A549 (cell line): ENCODE results near the gene MEPCE. TPM values are rescaled to one million over a fixed set of nuclear protein-coding genes. Genes with fewer than 3 reads are reported as not detected.
"Not testable (repeated sequence)": the region's sequence is repeated elsewhere in the genome, so short reads cannot be mapped to it uniquely, and the experiment has no call there.

Experiments used
- ATAC-seq, 2 experiments: fragments of 200-7000 bp in 1 of 2; fragments of >200 bp in 1 of 2; cut with Nextera tagmentation in 1 of 2; cut with Tn5 transposase in 1 of 2; 3 replicates each; pipeline versions ENCODE4 v1.8.0 to v1.9.1; 2018 to 2020; ENCODE audit warnings: mild to moderate bottlenecking in 1 of 2, moderate library complexity in 1 of 2
- CTCF ChIA-PET: fragments of 300-600 bp; sonication (Branson Sonifier 250); formaldehyde crosslinking; extraction: SDS; loops from one replicate; lab custom pipeline; 2021; ENCODE audit warnings: antibody characterized with exemption, inconsistent platforms; lab: Yijun Ruan, JAX
- POLR2A ChIA-PET: fragments of 350-600 bp; formaldehyde crosslinking; extraction: SDS; loops from one replicate; lab custom pipeline; 2021; ENCODE audit warnings: antibody characterized with exemption, inconsistent platforms; lab: Yijun Ruan, JAX
- DNase-seq, 2 experiments: peaks; one replicate each; pipeline versions ENCODE4 v3.0.0 to v3.0.0-alpha.2; 2011 to 2016; ENCODE audit warnings: low read depth in 1 of 2, low spot score in 1 of 2
- FAIRE-seq: peaks from 2 replicates; lab custom pipeline; 2011; peaks lifted over from hg19 to GRCh38; lab: Jason Lieb, UNC
- H3K27ac ChIP-seq, 2 experiments: fragments of >200 bp; sonication (Bioruptor Twin); formaldehyde crosslinking; 3 replicates each; pipeline ENCODE4 v1.5.1; 2016 to 2017
- H3K4me1 ChIP-seq: fragments of >200 bp; sonication (Bioruptor Twin); formaldehyde crosslinking; 3 replicates; pipeline ENCODE4 v1.6.1; 2016
- H3K4me2 ChIP-seq: fragments of >200 bp; sonication (Bioruptor Twin); formaldehyde crosslinking; 3 replicates; pipeline ENCODE4 v1.6.1; 2016
- H3K4me3 ChIP-seq: fragments of >200 bp; sonication (Bioruptor Twin); formaldehyde crosslinking; 3 replicates; pipeline ENCODE4 v1.5.1; 2016
- H3K9me3 ChIP-seq: fragments of >200 bp; sonication (Bioruptor Twin); formaldehyde crosslinking; 3 replicates; pipeline ENCODE4 v1.6.1; 2016
- CBX2 ChIP-seq: fragments of 200-600 bp; sonication (generic); IDR thresholded peaks from 2 replicates; pipeline ENCODE4 v1.6.1; 2016; ENCODE audit warnings: low read depth, mild to moderate bottlenecking, borderline replicate concordance
- CEBPB ChIP-seq, 2 experiments: fragments of >200 bp in 1 of 2; sonication (Bioruptor Twin) in 1 of 2; formaldehyde crosslinking in 1 of 2; IDR thresholded peaks; 2 replicates each; pipeline ENCODE4 v1.6.1; 2012 to 2016
- CHD2 ChIP-seq: fragments of 150-350 bp; IDR thresholded peaks from 2 replicates; pipeline ENCODE4 v1.6.1; 2014; ENCODE audit warnings: low read length; ENCODE audit not compliant: partially characterized antibody
- EP300 ChIP-seq, 2 experiments: fragments of >200 bp; sonication (Bioruptor Twin); formaldehyde crosslinking; IDR thresholded peaks; 2 replicates in 1 of 2; 3 replicates in 1 of 2; pipeline ENCODE4 v1.6.1; 2016 to 2017
- ESRRA ChIP-seq: fragments of 150-350 bp; IDR thresholded peaks from 2 replicates; pipeline ENCODE4 v1.6.1; 2014; ENCODE audit warnings: mild to moderate bottlenecking, low read length, borderline replicate concordance
- FOSB ChIP-seq: fragments of 250-450 bp; sonication (Bioruptor Pico); IDR thresholded peaks from 2 replicates; pipeline ENCODE4 v1.5.0; 2020; ENCODE audit warnings: mild to moderate bottlenecking, moderate library complexity
- GATA3 ChIP-seq: IDR thresholded peaks from 2 replicates; pipeline ENCODE4 v1.6.1; 2012; ENCODE audit warnings: borderline replicate concordance
- HDAC2 ChIP-seq: fragments of 200-600 bp; sonication (generic); IDR thresholded peaks from 2 replicates; pipeline ENCODE4 v1.6.1; 2016
- HEYL ChIP-seq: fragments of 250-450 bp; sonication (Bioruptor Pico); IDR thresholded peaks from 2 replicates; pipeline ENCODE4 v1.8.0; 2021; ENCODE audit warnings: mild to moderate bottlenecking, moderate library complexity
- MAZ ChIP-seq: fragments of 150-350 bp; IDR thresholded peaks from 2 replicates; pipeline ENCODE4 v1.6.1; 2014; ENCODE audit warnings: antibody characterized with exemption, low read depth, low read length, borderline replicate concordance
- NPAS2 ChIP-seq: fragments of 250-450 bp; sonication (Bioruptor Pico); IDR thresholded peaks from 2 replicates; pipeline ENCODE4 v1.8.0; 2022; ENCODE audit warnings: mild to moderate bottlenecking, moderate library complexity, borderline replicate concordance
- RCOR1 ChIP-seq: fragments of 150-350 bp; IDR thresholded peaks from 2 replicates; pipeline ENCODE4 v1.6.1; 2014; ENCODE audit warnings: antibody characterized with exemption, low read length, low read depth
- RNF2 ChIP-seq: fragments of 200-600 bp; sonication (generic); IDR thresholded peaks from 2 replicates; pipeline ENCODE4 v1.6.1; 2016; ENCODE audit warnings: low read depth, mild to moderate bottlenecking, antibody characterized with exemption, moderate library complexity, borderline replicate concordance
- SMC3 ChIP-seq: fragments of >200 bp; sonication (Bioruptor Twin); formaldehyde crosslinking; IDR thresholded peaks from 3 replicates; pipeline ENCODE4 v1.6.1; 2018; ENCODE audit warnings: inconsistent platforms
- TFCP2L1 ChIP-seq: fragments of 250-450 bp; sonication (Bioruptor Pico); IDR thresholded peaks from 2 replicates; pipeline ENCODE4 v1.5.0; 2021; ENCODE audit warnings: mild to moderate bottlenecking
- TP53 ChIP-seq: fragments of 250-450 bp; sonication (Bioruptor Pico); IDR thresholded peaks from 2 replicates; pipeline ENCODE4 v1.5.0; 2021; ENCODE audit warnings: mild to moderate bottlenecking, moderate library complexity
- ZFP36 ChIP-seq: fragments of 450-650 bp; IDR thresholded peaks from 2 replicates; pipeline ENCODE4 v1.6.1; 2014; ENCODE audit warnings: borderline replicate concordance; ENCODE audit not compliant: partially characterized antibody
- ZNF302 ChIP-seq: fragments of 250-450 bp; sonication (Bioruptor Pico); IDR thresholded peaks from 2 replicates; pipeline ENCODE4 v1.9.0; 2021; ENCODE audit warnings: inconsistent platforms, mild to moderate bottlenecking, moderate library complexity
- WGBS: methylation state at CpG from one replicate; pipeline ENCODE4 v1.1.6; 2017; ENCODE audit errors: missing lambda C conversion rate; 5-methylcytosine and 5-hydroxymethylcytosine counted together
- polyA plus RNA-seq, 4 experiments: library from polyadenylated mRNA; depleted of rRNA in 3 of 4; stranded (reverse); fragments of >200 nt; fragmentation: RNase III in 1 of 4; extraction: RNeasy Plus Mini Kit Qiagen cat#74134 plus additional on column Dnase treatment in 1 of 4; gene quantifications; 2 replicates in 3 of 4; 3 replicates in 1 of 4; pipeline ENCODE4 v1.2.3, GENCODE V29; 2011 to 2017
- TF ChIP-seq, protein P1 (sequence below): IDR thresholded peaks from 2 replicates; pipeline ENCODE4 v1.6.1; 2012; ENCODE audit warnings: low read depth, borderline replicate concordance
- TF ChIP-seq, protein P2 (sequence below): fragments of >200 bp; sonication (Bioruptor Twin); formaldehyde crosslinking; IDR thresholded peaks from 3 replicates; pipeline ENCODE4 v1.5.1; 2016
- TF ChIP-seq, protein P3 (sequence below): fragments of 450-650 bp; IDR thresholded peaks from 2 replicates; pipeline ENCODE4 v1.6.1; 2014; ENCODE audit warnings: antibody characterized with exemption
- TF ChIP-seq, protein P4 (sequence below): fragments of 250-450 bp; sonication (Bioruptor Pico); IDR thresholded peaks from 2 replicates; pipeline ENCODE4 v1.5.0; 2020; ENCODE audit warnings: low read depth, mild to moderate bottlenecking, moderate library complexity
- TF ChIP-seq, protein P5 (sequence below): fragments of 250-450 bp; sonication (Bioruptor Pico); IDR thresholded peaks from 2 replicates; pipeline ENCODE4 v1.5.0; 2021; ENCODE audit warnings: mild to moderate bottlenecking, moderate library complexity, borderline replicate concordance

The MEPCE gene
- polyA plus RNA-seq, 2 of the 4 experiments (the other 2 are of a cell fraction) = 10.0 to 38.4 TPM

DNA sequence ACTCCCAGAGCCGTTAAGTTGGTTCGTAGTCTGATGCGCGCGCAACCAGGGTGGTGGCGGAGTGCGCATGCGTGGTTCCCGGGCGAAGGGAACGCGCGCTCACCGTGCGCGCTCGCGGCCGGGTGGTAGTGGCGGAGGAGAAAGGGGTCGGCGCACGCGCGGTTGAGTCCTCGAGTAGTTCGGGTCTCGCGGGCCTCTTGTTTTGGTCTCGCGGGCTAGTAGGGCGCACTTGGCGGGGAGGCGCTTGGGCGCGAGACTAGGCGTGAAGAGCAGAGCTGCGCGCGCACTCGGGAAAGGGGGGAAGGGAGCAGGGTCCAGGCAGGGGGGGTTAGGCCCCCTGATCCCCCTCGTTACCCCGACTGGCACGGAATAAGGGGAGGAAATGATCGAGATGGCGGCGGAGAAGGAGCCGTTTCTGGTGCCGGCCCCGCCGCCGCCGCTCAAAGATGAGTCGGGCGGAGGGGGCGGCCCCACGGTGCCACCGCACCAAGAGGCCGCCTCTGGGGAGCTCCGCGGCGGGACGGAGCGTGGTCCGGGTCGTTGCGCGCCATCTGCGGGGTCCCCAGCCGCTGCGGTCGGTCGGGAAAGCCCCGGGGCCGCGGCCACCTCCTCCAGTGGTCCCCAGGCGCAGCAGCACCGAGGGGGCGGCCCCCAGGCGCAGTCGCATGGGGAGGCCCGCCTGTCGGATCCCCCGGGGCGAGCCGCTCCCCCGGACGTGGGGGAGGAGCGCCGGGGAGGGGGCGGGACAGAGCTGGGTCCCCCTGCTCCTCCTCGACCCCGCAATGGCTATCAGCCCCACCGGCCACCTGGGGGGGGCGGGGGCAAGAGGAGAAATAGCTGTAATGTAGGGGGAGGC, at the start of gene MEPCE (continued):
- TF ChIP-seq, protein P1, sequence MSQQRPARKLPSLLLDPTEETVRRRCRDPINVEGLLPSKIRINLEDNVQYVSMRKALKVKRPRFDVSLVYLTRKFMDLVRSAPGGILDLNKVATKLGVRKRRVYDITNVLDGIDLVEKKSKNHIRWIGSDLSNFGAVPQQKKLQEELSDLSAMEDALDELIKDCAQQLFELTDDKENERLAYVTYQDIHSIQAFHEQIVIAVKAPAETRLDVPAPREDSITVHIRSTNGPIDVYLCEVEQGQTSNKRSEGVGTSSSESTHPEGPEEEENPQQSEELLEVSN = 0 out of 2 replicates have a peak, but pooled peaks have one; percentile 42
- no peak for TF ChIP-seq EP300 (IDR thresholded peaks at IDR 0.05)
- no peak for TF ChIP-seq ESRRA
- no peak; the same call in 1 of the 2 replicates for TF ChIP-seq TP53
- TF ChIP-seq, protein P2, sequence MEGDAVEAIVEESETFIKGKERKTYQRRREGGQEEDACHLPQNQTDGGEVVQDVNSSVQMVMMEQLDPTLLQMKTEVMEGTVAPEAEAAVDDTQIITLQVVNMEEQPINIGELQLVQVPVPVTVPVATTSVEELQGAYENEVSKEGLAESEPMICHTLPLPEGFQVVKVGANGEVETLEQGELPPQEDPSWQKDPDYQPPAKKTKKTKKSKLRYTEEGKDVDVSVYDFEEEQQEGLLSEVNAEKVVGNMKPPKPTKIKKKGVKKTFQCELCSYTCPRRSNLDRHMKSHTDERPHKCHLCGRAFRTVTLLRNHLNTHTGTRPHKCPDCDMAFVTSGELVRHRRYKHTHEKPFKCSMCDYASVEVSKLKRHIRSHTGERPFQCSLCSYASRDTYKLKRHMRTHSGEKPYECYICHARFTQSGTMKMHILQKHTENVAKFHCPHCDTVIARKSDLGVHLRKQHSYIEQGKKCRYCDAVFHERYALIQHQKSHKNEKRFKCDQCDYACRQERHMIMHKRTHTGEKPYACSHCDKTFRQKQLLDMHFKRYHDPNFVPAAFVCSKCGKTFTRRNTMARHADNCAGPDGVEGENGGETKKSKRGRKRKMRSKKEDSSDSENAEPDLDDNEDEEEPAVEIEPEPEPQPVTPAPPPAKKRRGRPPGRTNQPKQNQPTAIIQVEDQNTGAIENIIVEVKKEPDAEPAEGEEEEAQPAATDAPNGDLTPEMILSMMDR = no peak
- TF ChIP-seq GATA3 = no peak
- no peak for TF ChIP-seq CBX2
- no peak for TF ChIP-seq CEBPB (IDR thresholded peaks at IDR 0.05)
- TF ChIP-seq ZFP36 = no peak
- TF ChIP-seq HEYL (CRISPR knock-in tag) = no peak
- TF ChIP-seq RCOR1 = no peak
- peak; percentile 83 for TF ChIP-seq CHD2
- TF ChIP-seq SMC3 = no peak
- peak; percentile 89 for TF ChIP-seq TFCP2L1 (CRISPR knock-in tag)
- no peak for TF ChIP-seq NPAS2
- TF ChIP-seq MAZ = no peak
- TF ChIP-seq, protein P3, sequence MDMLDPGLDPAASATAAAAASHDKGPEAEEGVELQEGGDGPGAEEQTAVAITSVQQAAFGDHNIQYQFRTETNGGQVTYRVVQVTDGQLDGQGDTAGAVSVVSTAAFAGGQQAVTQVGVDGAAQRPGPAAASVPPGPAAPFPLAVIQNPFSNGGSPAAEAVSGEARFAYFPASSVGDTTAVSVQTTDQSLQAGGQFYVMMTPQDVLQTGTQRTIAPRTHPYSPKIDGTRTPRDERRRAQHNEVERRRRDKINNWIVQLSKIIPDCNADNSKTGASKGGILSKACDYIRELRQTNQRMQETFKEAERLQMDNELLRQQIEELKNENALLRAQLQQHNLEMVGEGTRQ = no peak
- TF ChIP-seq, protein P4, sequence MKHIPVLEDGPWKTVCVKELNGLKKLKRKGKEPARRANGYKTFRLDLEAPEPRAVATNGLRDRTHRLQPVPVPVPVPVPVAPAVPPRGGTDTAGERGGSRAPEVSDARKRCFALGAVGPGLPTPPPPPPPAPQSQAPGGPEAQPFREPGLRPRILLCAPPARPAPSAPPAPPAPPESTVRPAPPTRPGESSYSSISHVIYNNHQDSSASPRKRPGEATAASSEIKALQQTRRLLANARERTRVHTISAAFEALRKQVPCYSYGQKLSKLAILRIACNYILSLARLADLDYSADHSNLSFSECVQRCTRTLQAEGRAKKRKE (CRISPR knock-in tag) = no peak

DNA sequence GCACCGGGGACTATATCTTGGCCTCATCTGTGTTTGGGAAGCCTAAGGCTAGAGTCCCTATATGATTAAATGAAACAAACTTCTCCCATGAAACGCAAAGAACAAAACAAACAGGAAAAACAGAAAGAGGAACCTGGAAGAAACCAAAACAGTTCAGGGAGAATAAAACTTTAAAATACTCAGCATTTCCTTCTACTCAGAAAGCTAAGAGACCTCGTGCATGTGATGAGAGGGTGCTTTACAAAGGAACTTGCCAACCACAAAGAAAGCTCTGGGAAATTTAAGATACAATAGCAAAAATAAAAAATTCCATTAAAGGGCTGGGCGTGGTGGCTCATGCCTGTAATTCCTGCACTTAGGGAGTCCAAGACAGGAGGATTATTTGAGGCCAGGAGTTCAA, 49.4 kb upstream of the MEPCE start:
- Histone ChIP-seq H3K4me3 (no peak overlapping the region), H3K27ac (no peak overlapping the region), H3K4me2 (no peak overlapping the region), H3K9me3 (no peaks in the 10 kb centered on the region), H3K4me1 (no peaks in the 10 kb centered on the region)
- DNase-seq (no peak), FAIRE-seq (no peak), ATAC-seq (no peak)
- CTCF ChIA-PET = interaction anchor here (1.1 to 2.0 kb wide), 4 partner anchors 9 to 27 kb away, joined by 4 to 6 read pairs (median 4); no protein-coding TSS in a partner anchor
- WGBS = 71% methylated on average over 4 of the region's 4 CpGs
- POLR2A ChIA-PET = no interaction called here
- TF ChIP-seq TP53 (no peak), RNF2 (no peak), CEBPB (IDR thresholded peaks at IDR 0.05) (no peak), FOSB (CRISPR knock-in tag) (no peak), HDAC2 (no peak), ZNF302 (CRISPR knock-in tag) (no peak), GATA3 (no peak)
- TF ChIP-seq, protein P5, sequence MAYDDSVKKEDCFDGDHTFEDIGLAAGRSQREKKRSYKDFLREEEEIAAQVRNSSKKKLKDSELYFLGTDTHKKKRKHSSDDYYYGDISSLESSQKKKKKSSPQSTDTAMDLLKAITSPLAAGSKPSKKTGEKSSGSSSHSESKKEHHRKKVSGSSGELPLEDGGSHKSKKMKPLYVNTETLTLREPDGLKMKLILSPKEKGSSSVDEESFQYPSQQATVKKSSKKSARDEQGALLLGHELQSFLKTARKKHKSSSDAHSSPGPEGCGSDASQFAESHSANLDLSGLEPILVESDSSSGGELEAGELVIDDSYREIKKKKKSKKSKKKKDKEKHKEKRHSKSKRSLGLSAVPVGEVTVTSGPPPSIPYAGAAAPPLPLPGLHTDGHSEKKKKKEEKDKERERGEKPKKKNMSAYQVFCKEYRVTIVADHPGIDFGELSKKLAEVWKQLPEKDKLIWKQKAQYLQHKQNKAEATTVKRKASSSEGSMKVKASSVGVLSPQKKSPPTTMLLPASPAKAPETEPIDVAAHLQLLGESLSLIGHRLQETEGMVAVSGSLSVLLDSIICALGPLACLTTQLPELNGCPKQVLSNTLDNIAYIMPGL = no peak

DNA sequence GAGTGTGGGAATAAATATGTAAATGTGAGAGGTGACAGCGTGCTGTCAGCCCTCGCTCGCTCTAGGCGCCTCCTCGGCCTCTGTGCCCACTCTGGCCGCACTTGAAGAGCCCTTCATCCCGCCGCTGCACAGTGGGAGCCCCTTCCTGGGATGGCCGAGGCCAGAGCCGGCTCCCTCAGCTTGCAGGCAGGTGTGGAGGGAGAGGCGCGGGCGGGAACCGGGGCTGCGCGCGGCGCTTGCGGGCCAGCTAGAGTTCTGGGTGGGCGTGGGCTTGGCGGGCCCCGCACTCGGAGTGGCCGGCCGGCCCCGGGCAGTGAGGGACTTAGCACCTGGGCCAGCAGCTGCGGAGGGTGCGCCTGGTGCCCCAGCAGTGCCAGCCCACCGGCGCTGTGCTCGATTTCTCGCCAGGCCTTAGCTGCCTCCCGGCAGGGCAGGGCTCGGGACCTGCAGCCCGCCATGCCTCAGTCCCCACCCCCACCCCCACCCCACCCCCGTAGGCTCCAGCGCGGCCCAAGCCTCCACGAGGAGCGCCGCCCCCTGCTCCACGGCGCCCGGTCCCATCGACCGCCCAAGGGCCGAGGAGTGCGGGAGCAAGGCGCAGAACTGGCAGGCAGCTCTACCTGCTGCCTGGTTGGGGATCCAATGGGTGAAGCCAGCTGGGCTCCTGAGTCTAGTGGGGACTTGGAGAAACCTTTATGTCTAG, 47.9 kb upstream of the MEPCE start:
- H3K4me1 ChIP-seq, FAIRE-seq, ATAC-seq, H3K9me3 ChIP-seq, H3K4me3 ChIP-seq, H3K4me2 ChIP-seq, POLR2A ChIA-PET, DNase-seq, H3K27ac ChIP-seq: not testable (repeated sequence)
- CTCF ChIA-PET = interaction anchor here (0.7 to 3.6 kb wide), 3 partner anchors 12 to 33 kb away, joined by 3 to 15 read pairs (median 3); no protein-coding TSS in a partner anchor
- WGBS = 90% methylated on average over 20 of the region's 49 CpGs

DNA sequence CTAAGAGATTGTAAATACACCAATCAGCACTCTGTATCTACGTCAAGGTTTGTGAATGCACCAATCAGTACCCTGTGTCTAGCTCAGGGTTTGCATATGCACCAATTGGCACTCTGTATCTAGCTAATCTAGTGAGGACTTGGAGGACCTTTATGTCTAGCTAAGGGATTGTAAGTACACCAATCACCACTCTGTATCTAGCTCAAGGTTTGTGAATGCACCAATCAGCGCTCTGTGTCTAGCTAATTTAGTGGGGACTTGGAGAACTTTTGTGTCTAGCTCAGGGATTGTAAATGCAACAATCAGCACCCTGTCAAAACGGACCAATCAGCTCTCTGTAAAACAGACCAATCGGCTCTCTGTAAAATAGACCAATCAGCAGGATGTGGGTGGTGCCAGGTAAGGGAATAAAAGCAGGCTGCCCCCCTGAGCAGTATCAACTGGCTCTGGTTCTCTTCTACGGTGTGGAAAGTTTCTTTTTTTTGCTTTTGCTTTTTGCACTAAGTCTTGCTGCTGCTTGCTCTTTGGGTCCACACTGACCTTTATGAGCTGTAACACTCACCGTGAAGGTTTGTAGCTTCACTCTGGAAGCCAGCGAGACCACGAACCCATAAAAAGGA, 47.3 kb upstream of the MEPCE start:
- H3K9me3 ChIP-seq, POLR2A ChIA-PET, ATAC-seq, H3K27ac ChIP-seq, FAIRE-seq, H3K4me2 ChIP-seq, H3K4me3 ChIP-seq, H3K4me1 ChIP-seq: not testable (repeated sequence)
- 68% methylated on average over 8 of the region's 8 CpGs for WGBS
- peak in 1 of 2 experiments; percentile 38 for DNase-seq
- CTCF ChIA-PET = interaction anchor here (1.1 to 3.6 kb wide), 2 partner anchors 11 to 25 kb away, joined by 3 to 15 read pairs; no protein-coding TSS in a partner anchor
